Right ventricle myocardium superior (tissue), 1 donor: ENCODE data around the gene BPIFB2. TPM values are rescaled to one million over a fixed set of nuclear protein-coding genes. Genes with fewer than 3 reads are reported as not detected.
"Not testable (repeated sequence)": the region's sequence is repeated elsewhere in the genome, so short reads cannot be mapped to it uniquely, and the experiment has no call there.

Experiments
- ATAC-seq: fragments of 200-7000 bp; cut with Tn5 transposase; one replicate; pipeline ENCODE4 v1.9.1; 2020; ENCODE audit warnings: mild to moderate bottlenecking; ENCODE audit not compliant: poor library complexity
- DNase-seq: peaks from one replicate; pipeline ENCODE4 v3.0.0-alpha.2; 2020
- intact Hi-C: fragments of 100-400 bp; cut with DNase I; formaldehyde crosslinking; loops from one replicate; pipeline ENCODE4 v1.11.2; 2022
- total RNA-seq: library from RNA; stranded (reverse); fragmentation: NEBNext Ultra II Directional; extraction: Animal tissue kit (Norgen Biotek cat#: 25700); gene quantifications from one replicate; pipeline ENCODE4 v1.2.1, GENCODE V29; 2021
- donor health status: DM: no; HTN: yes; CAD: no; lungs with severe emphysema.

Gene BPIFB2
- total RNA-seq, 1 donor from 2014 or later = not detected

GRCh38 chr20:32969356-32970114 is 38.0 kb upstream of the BPIFB2 start:
- DNase-seq = no peak
- no peak for ATAC-seq
- intact Hi-C loops = no loop called here

GRCh38 chr20:32970115-32970972 is 37.2 kb upstream of the BPIFB2 start:
- intact Hi-C loops = no loop called here
- no peak for DNase-seq
- ATAC-seq = no peak

- ATAC-seq (no peak), DNase-seq (no peak)
- intact Hi-C loops = no loop called here
Measured at GRCh38 chr20:32970973-32971300, 36.6 kb upstream of the BPIFB2 start.

- DNase-seq (no peak), ATAC-seq (peak; percentile 50)
- intact Hi-C loops = no loop called here
Measured at GRCh38 chr20:32971703-32972161, 35.8 kb upstream of the BPIFB2 start.

- ATAC-seq (no peak), DNase-seq (no peak)
- intact Hi-C loops = no loop called here
Measured at GRCh38 chr20:32972181-32973076, 35.1 kb upstream of the BPIFB2 start.

- intact Hi-C loops = no loop called here
- no peak for DNase-seq
- ATAC-seq = no peak
Measured at GRCh38 chr20:32973077-32973717, 34.3 kb upstream of the BPIFB2 start.

- ATAC-seq, intact Hi-C loops, DNase-seq: not testable (repeated sequence)
Measured at GRCh38 chr20:32974204-32975064, 33.1 kb upstream of the BPIFB2 start.

GRCh38 chr20:32975121-32975520 is 32.4 kb upstream of the BPIFB2 start:
- ATAC-seq, DNase-seq, intact Hi-C loops: not testable (repeated sequence)

- DNase-seq (peak; percentile 54), ATAC-seq (peak; percentile 83)
- intact Hi-C loops = no loop called here
Measured at GRCh38 chr20:32975698-32976674, 31.5 kb upstream of the BPIFB2 start.

- ATAC-seq (no peak), DNase-seq (no peak)
- intact Hi-C loops = no loop called here
Measured at GRCh38 chr20:32976746-32977145, 30.8 kb upstream of the BPIFB2 start.

GRCh38 chr20:32977281-32978008 is 30.1 kb upstream of the BPIFB2 start:
- no peak for DNase-seq
- intact Hi-C loops = no loop called here
- no peak for ATAC-seq

GRCh38 chr20:32978009-32978335 is 29.5 kb upstream of the BPIFB2 start:
- ATAC-seq (no peak), DNase-seq (no peak)
- intact Hi-C loops = no loop called here

- ATAC-seq (no peak), DNase-seq (no peak)
- intact Hi-C loops = no loop called here
Measured at GRCh38 chr20:32979201-32979998, 28.1 kb upstream of the BPIFB2 start.

GRCh38 chr20:32980131-32980941 is 27.2 kb upstream of the BPIFB2 start:
- intact Hi-C loops = no loop called here

More at GRCh38 chr20:32980131-32980941, 27.2 kb upstream of the BPIFB2 start:
- DNase-seq = no peak
- ATAC-seq = no peak
